Fibroblast of the aortic adventitia (primary cell): Measurements from ENCODE around the gene PRDM2. TPM values are rescaled to one million over a fixed set of nuclear protein-coding genes. Genes with fewer than 3 reads are reported as not detected.
"Not testable (repeated sequence)": the region's sequence is repeated elsewhere in the genome, so short reads cannot be mapped to it uniquely, and the experiment has no call there.

ENCODE experiments used
- DNase-seq: peaks from one replicate; pipeline ENCODE4 v3.0.0-alpha.2; 2010; ENCODE audit warnings: low read depth
- H3K4me3 ChIP-seq: 2 replicates; pipeline ENCODE4 v1.5.1; 2011; ENCODE audit warnings: low read depth, mild to moderate bottlenecking, control low read depth, low read length, moderate library complexity
- total RNA-seq: library from RNA; depleted of rRNA; stranded (reverse); fragments of >200 nt; gene quantifications from 2 replicates; pipeline ENCODE4 v1.2.3, GENCODE V29; 2012; ENCODE audit warnings: low replicate concordance
- TF ChIP-seq, protein P1 (sequence below): IDR thresholded peaks from 2 replicates; pipeline ENCODE4 v1.5.1; 2011; ENCODE audit warnings: mild to moderate bottlenecking, low read length, control low read depth, inconsistent platforms; ENCODE audit not compliant: insufficient read depth

PRDM2 gene
- total RNA-seq, 1 donor = 16.0 TPM

DNA sequence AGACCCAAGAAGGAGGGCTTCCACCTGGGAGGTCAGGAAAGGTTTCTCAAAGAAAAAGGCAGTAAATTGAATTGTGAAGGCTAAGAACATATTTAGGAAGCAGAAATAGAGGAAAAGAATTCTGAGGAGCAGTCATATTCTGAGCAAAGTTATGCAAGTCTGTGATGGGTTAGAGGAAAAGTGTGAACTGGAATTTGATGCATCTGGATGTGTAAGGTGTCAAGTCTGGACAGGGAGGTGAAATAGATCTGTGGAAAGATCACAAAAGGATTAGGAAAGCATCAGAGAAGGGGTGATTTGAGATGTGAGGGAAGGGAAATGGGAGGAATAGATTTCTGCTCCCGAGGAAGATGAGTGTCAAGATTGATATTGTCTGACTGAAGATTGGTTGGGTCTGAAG is 18.1 kb upstream of the PRDM2 start:
- TF ChIP-seq, protein P1, sequence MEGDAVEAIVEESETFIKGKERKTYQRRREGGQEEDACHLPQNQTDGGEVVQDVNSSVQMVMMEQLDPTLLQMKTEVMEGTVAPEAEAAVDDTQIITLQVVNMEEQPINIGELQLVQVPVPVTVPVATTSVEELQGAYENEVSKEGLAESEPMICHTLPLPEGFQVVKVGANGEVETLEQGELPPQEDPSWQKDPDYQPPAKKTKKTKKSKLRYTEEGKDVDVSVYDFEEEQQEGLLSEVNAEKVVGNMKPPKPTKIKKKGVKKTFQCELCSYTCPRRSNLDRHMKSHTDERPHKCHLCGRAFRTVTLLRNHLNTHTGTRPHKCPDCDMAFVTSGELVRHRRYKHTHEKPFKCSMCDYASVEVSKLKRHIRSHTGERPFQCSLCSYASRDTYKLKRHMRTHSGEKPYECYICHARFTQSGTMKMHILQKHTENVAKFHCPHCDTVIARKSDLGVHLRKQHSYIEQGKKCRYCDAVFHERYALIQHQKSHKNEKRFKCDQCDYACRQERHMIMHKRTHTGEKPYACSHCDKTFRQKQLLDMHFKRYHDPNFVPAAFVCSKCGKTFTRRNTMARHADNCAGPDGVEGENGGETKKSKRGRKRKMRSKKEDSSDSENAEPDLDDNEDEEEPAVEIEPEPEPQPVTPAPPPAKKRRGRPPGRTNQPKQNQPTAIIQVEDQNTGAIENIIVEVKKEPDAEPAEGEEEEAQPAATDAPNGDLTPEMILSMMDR = no peak
- H3K4me3 ChIP-seq = no peak overlapping the region
- DNase-seq = no peak

DNA sequence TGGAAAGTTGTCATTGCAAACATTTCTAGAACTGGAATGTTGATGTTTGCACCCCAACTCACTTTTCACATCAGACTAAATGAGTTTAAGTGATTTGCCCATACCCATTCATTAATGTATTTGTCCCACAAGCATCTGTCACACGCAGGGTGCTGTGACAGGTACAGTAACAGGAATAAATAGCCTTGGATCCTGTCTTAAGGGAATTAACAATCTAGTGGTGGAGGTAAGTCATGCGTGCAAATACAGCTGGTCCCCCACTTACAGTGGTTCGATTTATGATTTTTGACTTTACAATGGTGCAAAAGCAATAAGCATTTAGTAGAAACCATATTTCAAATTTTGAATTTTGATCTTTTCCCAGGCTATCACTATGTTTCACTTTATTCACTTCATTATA is 17.5 kb upstream of the PRDM2 start:
- H3K4me3 ChIP-seq = no peak overlapping the region
- TF ChIP-seq, protein P1 = no peak
- DNase-seq = no peak

DNA sequence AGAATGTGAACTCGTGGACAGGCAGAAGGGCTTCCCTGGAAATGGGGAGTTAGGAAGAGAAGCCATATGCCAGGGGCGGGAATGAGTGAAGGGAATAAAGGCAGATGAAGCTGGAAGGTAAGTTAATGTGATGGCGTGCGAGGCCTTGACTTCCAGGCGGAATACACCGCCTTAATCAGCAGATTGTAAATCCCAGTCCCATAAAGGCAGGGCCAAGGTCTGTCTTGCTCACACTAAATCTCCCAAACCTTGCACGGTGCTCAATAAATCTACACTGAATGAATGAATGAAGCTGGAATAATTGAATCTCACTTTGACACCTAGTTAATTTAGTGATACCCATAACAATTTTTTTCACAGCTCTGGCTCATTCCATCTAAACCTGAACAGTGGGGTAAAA is 16.8 kb upstream of the PRDM2 start:
- TF ChIP-seq, protein P1 = no peak
- H3K4me3 ChIP-seq = no peak overlapping the region
- no peak for DNase-seq

DNA sequence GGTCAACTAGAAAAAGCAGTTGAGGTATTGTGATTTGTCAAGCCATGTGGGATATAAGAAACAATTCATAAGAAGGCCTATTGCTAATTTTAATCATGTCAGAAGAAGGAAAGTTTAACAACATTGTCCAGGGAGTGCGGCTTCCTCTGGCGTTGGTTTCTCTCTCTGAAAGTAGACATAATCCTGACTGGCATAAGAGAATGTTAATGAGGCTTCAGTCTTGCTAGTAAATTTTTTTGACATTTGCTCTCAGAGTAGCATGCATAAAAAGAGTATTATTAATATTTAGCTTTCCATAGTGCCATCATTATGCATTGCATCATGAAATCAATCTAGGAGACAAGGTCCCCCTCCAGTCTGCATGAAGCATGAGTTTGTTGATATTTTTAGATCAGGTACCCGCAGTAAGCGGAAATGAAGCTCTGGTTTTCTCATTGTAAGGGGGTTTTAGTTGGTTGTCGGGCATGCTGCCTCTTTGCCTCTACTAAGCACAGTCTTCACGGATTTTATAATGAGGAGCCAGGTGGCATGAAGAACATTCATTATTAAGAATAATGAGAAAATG is 12.8 kb upstream of the PRDM2 start:
- H3K4me3 ChIP-seq = no peak overlapping the region
- DNase-seq = no peak
- TF ChIP-seq, protein P1 = no peak

DNA sequence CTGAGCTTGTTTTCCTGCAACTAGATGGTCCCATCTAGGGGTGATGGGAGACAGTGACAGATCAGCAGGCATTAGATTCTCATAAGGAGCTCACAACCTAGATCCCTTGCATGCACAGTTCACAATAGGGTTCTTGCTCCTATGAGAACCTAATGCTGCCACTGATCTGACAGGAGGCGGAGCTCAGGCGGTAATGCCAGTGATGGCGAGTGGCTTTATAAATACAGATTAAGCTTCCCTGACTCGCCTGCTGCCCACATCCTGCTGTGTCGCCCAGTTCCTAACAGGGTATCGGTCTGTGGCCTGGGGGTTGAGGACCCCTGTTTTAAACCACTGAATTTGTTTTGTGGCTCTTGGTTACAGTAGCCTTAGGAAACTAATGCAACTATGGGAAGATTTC is 6.9 kb upstream of the PRDM2 start:
- not testable (repeated sequence) for DNase-seq, H3K4me3 ChIP-seq

DNA sequence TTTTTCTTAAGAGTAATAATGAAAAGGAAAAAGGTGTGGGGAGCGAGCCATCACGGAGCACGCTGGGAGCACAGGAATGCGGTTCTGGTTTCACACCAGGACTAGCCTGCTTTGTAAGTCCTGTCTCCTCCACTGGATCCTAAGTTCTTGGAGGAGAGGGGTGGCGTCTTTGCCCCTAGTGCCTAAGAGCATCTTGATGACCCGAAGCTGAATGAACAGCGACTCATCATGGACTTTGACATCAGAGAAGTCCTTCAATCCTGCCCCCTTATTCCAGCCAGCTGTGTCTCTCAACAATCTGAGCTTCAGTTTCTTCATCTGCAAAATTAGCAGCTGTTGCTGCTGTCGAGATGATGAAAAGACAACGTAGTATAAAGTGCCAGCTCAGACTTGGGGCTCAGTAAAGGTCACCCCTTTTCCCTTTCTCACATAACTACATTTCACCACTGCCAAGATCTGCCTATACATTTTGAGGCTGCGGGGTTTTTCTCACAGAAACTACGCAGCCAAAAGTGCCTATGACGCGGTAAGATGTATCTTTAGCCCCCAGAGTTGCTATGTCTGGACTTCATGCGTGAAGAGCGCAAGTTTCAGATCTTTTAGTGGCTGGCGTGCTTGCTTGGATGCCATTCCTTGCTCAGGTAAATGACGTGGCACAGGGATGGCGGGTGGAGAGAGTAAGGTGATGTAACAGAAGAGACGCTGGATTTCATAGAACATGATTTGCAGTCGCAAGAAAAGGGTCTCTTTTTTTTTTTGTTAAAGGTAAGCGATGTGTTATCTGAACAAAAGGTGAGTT is 4.9 kb upstream of the PRDM2 start:
- H3K4me3 ChIP-seq = no peak overlapping the region
- DNase-seq = no peak
- TF ChIP-seq, protein P1 = no peak

DNA sequence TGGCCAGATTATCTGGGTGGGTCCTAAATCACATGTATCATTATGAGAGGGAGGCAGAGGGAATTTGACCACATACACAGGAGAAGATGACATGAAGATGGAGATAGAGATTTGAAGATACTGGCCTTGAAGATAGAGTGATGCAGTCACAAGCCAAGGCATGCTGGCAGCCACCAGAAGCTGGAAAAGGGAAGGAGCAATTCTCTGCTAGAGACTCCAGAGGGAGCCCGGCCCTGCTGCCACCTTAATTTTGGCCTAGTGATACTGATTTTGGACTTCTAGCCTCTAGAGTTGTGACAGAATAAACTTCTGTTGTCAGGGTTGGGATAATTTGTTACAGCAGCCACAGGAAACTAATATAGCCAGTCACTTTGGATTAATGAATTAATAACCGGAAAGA is 2.2 kb upstream of the PRDM2 start:
- TF ChIP-seq, protein P1 = peak; percentile 10
- no peak overlapping the region for H3K4me3 ChIP-seq

More for the DNA sequence above, 2.2 kb upstream of the PRDM2 start:
- DNase-seq = no peak
